HG03196 (cell line): ENCODE results near the gene TSPAN32.
"Not testable (repeated sequence)": the region's sequence is repeated elsewhere in the genome, so short reads cannot be mapped to it uniquely, and the experiment has no call there.

ENCODE experiments used
- ATAC-seq: cut with Tn5 transposase; IDR thresholded peaks from one replicate; pipeline ENCODE4 v1.9.1; 2021; ENCODE audit not compliant: unreplicated experiment

TSPAN32 gene

DNA sequence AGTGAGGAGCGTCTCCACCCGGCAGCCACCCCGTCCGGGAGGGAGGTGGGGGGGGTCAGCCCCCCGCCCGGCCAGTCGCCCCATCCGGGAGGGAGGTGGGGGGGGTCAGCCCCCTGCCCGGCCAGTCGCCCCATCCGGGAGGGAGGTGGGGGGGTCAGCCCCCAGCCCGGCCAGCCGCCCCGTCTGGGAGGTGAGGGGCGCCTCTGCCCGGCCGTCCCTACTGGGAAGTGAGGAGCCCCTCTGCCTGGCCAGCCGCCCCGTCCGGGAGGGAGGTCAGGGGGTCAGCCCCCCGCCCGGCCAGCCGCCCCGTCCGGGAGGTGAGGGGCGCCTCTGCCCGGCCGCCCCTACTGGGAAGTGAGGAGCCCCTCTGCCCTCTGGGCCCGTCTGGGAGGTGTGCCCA, 30.8 kb downstream of the TSPAN32 start:
- ATAC-seq, result not testable (repeated sequence)

DNA sequence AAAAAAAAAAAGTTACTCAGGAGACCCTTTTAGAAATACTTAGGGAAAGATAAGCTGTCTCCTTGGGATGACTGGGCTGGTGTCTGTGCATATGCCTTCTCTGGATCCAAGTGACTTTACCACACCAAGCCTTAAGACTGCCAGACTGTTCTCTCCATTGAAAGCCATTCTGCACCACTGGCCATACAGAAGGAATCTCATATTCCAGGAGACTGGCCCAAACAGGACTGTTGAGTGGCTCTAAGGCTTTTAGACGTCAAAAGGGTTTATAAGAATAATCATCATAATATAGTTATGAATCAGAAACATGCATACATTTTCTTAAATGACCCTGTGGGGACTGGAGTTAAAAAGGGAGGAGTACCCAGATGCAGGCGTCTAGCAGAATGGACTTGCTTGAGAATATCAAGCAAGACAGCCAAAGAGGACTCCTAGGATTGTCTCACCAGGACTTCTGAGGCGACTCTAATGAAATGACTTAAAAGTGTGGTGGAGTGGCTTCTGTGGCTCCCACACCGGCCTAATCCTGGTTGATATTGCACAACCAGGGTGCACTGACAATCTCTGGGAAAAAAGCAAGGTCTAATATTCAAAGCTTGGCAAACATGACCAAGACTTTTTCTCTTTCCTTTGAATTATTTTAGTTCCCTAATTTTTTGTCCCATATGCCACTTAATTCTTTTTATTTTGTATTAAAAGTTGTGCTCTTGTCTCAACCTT, 31.8 kb downstream of the TSPAN32 start:
- ATAC-seq, result not testable (repeated sequence)

DNA sequence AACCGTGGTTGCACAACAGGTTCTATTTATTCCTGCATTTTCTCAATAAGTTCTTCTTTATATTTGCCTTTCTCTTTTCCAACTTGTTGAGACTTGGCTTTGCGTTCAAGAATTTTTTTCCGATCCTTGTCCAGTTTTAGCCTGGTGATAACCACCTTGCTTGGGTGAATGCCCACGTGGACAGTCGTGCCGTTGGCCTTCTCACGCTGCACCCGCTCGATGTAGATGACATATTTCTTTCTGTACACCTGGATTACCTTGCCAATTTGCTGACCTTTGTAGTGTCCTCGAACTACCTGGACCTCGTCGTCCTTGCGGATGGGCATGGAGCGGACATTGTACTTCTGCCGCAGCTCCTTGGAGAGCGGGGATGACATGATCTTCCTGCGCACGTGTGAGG, 33.5 kb downstream of the TSPAN32 start:
- ATAC-seq, result not testable (repeated sequence)

DNA sequence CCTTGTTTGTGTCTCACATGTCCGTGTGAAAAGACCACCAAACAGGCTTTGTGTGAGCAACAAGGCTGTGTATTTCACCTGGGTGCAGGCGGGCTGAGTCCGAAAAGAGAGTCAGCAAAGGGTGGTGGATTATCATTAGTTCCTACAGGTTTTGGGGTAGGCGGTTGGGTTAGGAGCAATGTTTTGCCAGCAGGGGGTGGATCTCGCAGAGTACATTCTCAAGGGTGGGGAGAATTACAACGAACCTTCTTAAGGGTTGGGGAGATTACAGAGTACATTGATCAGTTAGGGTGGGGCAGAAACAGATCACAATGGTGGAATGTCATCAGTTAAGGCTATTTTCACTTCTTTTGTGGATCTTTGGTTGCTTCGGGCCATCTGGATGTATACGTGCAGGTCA, 36.9 kb downstream of the TSPAN32 start:
- not testable (repeated sequence) for ATAC-seq

DNA sequence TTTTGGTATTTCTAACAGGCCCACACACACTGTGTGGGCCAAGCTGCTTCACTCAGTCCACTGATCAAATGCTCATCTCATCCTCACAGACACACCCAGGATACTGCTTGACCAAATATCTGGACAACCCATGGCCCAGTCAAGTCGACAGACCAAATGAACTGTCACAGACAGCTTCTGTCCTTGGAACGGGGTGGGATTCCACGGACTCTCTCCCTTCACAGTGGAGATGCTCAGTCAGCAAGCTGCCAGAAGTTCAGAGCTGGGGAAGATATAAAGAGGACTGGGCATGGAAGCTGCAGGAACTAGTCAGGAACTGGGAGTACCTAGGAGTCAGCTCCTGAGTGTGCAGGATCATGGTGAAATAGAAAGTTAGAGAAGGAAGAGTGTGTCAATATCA, 40.7 kb downstream of the TSPAN32 start:
- ATAC-seq, result no peak

DNA sequence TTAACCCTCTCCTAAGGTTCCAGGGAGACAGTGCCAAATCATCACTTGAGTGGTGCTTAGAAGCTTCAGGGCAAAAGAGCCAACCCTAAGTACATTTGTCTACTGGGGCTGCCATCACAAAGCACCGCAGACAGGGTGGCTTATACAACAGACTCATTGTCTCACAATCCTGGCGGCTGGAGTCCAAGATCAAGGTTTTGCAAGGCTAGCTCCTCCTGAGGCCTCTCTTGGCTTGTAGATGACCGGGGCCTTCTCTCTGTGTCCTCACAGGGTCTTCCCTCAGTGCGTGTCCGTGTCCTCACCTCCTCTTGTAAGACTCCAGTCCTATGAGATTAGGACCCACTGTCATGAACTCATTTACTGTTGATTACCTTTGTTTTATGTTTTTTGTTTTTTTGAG, 41.2 kb downstream of the TSPAN32 start:
- no peak for ATAC-seq

DNA sequence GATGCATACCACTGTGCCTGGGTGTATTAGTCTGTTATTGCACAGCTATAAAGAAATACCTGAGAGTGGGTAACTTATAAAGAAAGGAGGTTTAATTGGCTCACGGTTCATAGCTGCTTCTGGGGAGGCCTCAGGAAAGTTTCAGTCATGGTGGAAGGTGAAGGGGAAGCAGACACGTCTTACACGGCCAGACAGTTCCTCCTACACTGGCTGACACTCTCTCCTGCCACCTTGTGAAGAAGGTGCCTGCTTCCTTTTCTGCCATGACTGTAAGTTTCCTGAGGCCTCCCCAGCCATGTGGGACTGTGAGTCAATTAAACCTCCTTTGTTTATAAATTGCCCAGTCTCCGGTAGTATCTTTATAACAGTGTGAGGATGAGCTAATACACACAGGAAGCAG, 41.7 kb downstream of the TSPAN32 start:
- no peak for ATAC-seq

DNA sequence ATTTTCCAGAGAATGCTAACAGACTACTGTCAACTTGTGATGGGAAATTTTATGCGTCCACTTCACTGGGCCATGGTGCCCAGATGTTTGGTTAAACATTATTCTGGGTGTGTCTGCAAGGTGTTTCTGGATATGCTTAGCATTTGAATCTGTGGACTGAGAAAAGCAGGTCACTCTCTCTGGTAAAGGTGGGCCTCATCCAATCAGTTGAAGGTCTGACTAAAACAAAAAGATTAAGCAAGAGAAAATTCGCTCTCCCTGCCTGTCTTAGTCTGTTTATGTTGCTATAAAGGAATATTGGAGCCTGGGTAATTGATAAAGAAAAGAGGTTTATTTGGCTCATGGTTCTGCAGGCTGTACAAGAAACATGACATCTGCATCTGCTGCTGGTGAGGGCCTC, 43.2 kb downstream of the TSPAN32 start:
- ATAC-seq, result no peak

DNA sequence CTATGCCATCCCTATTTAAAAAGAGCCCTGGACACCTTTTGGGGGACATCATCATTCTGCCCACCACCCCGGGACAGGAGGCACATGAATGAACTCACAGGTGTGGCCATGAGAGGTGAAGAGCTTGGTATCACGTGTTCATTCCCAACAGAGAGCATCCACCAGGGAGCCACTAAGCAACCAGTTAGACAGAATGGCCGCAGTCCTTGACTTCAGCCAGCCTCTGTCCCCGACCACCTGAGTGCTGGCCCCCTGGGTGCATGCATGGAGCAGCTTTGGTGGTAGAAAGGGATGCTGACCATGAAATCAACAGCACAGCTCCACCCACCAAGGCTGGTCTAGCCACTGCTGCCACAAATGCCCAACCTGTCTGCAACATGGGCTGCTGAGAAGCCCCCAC, 44.2 kb downstream of the TSPAN32 start:
- no peak for ATAC-seq

DNA sequence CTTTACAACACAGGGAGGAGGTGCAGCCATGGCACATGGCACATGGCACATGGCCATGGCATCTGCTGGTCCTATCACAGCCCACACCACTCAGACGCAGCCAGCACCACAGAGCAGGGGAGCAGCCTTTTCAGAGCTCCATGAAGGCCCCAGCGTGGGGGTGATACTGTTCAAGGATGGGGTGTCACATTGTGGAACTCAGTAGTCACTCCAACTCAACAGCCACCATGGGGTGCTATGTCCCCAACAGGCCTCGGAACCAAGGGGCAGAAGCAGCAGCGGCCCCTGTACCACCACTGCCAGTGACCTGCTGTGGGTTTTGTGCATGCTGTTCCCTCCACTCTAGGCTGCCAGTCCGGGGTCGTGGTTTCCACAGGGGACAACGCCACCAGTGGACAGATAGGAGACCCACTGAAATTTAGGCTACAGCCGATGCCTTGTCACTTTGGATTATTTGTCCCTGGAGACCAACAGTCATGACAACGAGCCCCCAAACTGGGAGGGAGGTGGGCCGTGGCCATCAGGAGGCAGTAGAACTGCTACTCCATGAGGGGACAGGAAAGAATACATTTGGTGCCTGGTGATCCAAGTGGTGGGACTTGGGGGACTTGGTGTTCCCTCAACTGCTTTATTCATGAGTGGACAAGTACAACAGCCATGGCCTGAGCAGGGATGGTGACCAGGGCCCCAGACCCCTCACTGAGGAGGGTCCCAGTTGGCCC, 44.9 kb downstream of the TSPAN32 start:
- no peak for ATAC-seq

DNA sequence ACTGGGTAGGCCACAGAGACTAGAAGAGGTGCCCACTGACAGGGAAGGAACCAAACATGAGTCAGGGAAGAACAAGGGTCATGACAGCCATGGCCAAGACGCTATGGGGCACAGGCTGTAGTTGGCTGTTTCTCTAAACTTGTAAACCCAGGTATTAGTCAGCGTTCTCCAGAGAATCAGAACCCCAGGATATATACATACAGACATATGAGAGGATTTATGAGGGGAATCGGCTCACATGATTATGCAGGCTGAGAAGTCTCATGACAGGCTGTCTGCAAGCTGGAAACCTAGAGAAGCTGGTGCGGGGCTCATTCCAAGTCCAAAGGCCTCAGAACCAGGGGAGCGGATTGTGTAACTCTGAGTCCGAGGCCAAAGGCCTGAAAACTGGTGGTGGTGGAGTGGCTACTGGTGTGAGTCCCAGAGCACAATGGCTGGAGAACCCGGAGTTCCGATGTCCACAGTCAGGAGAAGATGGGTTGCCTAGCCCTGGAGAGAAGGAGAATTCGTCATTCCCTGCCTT, 45.6 kb downstream of the TSPAN32 start:
- no peak for ATAC-seq

DNA sequence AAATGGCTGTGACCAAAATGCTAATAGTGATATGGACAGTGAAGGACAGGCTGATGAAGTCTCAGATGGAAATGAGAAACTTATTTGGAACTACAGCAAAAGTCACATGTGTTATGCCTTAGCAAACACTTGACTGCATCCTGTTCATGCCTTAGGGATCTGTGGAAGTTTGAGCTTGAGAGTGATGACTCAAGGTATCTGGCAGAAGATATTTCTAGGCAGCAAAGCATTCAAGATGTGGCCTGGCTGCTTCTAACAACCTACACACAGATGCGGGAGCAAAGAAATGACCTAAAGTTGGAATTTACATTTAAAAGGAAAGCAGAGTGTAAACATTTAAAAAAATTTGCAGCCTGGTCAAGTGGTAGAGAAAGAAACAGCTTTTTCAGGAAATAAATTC, 47.2 kb downstream of the TSPAN32 start:
- ATAC-seq, result no peak

DNA sequence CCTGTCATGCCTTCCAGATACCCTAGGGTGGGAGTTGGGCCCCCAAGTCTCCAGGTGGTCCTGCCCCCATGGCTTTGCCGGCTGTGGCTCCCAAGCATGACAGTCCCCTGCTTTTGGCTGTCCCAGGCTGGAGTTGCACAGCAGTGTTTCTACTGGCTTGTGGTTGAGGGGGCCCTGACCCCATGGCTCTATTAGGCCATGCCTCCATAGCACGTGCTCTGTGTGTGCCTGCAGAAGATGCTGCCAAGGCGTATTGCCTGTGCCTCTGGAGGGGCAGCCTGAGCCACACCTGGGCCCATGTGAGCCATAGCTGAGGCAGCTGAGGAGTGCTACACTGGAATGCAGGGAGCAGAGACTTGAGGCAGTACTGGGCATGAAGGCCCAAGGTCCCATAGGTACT, 49.9 kb downstream of the TSPAN32 start:
- no peak for ATAC-seq

DNA sequence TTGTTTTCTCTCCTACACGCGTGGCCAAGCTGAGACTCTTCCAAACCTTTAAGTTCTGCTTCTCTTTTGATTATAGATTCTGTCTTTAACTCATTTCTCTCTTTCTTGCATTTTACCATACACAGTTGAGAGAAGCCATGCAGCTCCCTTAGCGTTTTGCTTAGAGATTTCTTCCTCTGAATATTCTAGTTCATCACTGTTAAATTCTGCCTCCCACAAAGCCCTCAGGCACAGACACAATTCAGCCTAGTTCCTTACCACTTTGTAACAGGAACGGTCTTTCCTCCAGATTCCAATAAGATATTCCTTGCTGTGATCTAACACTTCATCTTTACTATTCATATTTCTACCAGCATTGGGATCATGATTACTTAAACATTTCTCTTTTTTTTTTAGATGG, 50.6 kb downstream of the TSPAN32 start:
- no peak for ATAC-seq

DNA sequence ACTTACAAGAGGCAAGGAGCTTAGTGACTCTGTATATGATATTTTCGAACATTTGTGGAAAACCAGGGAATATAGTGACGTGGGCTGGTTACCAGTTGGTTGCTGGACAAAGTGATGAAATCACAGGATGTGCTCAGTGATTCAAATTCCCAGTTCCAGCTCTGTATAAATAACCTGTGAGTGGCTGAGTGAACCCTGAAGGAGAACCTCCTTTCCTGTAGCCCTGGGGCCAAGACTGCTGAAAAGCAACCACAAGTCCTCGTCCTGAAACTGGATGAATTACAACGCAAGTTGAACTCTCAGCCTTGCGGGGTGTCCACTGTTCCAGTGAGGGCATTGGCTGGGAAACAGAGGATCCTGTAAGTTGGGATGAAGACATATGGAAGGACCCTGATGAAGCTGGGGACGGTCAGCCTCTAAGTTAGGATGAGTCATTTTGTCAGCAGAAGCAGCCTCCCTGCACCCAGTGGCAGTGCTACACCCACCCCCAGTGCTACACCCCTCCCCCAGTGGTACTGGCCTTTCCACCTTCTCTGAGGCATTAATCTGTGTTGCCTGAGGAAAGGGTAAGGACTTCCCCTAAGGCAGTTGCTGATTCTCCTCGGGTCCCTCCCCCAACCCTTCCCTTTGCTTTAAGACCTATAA, 53.3 kb downstream of the TSPAN32 start:
- no peak for ATAC-seq

DNA sequence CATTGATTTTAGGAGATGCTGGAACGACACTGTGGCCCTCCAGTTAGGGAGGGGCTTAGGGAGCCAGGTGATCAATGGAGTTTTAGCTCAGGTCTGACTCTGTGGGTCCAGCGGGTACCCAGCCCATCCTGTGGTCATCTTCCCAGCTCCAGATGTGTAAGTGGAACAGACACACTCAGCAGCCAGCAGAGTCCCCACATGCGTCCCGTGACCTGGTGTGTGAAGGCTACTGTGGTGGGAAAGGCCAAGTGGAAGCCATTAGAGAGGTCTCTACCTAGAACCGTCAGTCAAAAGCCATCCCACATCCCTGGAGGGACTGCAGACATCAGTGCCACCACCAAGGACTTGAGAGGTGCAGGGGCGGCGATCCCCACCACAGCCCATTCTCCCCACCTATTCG, 55.4 kb downstream of the TSPAN32 start:
- ATAC-seq, result no peak

DNA sequence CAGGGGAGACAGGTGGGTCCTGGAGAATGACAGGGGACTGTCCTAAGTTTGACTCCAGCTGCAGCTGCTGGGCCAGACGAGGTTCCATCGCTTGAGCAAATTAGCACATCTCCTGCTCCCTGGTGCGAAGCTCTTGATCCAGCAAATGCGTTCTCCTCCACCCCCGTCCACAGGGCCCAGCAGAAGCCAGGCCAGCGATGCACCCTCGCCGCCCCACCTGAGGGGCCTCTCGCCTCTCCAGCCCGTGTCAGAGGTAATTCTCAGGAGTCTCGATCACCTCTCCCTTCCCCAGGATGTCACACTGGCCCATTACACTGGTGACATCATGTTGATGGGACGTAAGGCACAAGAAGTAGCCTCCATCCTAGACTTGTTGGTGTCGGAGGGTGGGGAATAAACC, 55.8 kb downstream of the TSPAN32 start:
- not testable (repeated sequence) for ATAC-seq

DNA sequence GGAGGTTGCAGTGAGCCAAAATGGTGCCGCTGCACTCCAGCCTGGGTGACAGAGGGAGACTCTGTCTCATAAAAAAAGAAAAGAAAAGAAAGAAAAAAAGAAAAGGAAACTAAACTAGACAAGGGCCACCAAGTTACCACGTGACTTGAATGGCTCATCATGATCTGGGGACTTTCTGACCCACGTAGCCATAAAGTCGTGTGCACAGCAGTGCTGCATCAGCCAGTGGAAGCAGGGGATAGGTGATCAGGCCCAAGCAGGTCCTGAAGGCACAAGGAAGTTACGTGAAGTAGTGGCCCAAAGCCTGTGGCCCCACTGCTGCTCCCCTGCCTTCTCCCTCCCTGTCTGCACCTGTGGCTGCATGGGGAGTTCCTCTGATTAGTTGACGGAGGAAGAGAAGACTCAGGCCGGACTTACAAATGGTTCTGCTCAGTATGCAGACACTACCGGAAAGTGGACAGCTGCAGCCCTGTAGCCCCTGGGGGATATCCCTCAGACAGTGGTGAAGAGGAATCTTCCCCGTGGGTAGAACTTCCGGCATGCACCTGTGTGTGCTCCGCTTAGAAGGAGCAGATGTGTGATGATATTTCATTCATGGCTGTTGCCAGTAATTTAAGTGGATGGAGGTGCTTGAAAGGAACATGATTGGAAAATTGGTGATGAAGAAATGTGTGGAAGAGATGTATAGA, 57.1 kb downstream of the TSPAN32 start:
- no peak for ATAC-seq

DNA sequence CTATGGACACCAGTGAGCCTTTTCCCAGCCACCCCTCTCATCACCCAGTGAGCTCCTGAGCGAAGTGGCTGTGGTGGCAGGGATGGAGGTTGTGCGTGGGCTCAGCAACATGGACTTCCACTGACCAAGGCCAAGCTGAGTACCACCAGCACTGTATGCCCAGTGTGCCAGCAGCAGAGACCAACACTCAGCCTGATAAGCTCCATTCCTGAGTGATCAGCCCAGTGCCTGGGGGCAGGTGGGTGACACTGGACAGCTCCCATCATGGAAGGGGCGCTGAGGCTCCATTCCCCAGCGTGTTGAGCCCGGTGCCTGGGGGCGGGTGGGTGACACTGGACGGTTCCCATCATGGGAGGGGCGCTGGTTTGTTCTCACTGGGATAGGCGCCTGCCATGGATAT, 57.7 kb downstream of the TSPAN32 start:
- no peak for ATAC-seq

DNA sequence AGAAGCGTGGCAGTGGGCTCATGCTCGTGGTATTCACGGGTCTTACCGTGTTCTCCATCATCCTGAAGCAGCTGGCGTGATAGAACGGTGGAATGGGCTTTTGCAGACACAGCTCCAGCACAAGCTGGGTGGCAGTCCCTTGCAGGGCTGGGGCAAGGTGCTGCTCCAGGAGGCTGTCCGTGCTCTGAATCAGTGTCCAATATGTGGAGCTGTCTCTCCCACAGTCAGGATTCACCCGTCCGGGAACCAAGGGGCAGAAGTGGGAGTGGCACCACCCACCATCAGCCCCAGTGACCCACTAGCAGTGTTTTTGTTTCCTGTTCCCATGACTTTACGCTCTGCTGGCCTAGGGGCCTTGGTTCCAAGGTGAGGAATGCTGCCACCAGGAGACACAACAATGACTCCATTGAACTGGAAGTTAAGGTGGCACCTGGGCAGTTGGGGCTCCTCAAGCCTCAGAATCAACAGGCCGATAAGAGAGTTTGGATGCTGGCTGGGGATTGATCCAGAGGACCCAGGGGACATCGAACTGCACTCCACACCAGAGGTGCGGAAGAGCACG, 58.3 kb downstream of the TSPAN32 start:
- no peak for ATAC-seq

DNA sequence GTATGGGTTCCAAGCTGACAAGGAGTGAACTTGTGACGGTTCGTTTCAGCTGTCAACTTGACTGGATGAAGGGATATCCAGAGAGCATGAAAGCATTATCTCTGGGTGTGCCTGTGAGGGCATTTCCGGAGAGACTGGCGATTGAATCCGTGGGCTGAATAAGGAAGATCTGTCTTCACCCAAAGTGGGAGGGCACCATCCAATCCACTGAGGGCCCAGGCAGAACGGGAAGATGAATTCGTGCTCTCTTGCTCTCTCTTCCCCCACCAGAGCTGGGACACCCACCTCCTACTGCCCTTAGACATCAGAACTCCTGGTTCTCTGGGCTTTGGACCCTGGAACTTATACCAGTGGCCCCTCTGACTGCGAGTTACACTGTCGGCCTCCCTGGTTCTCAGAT, 59.8 kb downstream of the TSPAN32 start:
- no peak for ATAC-seq
